ENCODE results near the gene MRPL58. TPM values are rescaled to one million over a fixed set of nuclear protein-coding genes. Genes with fewer than 3 reads are reported as not detected.

The MRPL58 gene
- total and polyA plus RNA-seq, 2 donors (not counting 1 experiment from before 2014, with no cell fraction given), result 20.8 to 21.6 TPM

- peaks cover 0 to 76% (median 17%) of the 10 kb centered on the region in 4 experiments for H3K27me3 ChIP-seq (replicated peaks in 1 of 4; ENCODE audit: control extremely low read depth in 1 of 4, control insufficient read depth in 3 of 4, insufficient read depth in 4 of 4, low read length in 3 of 4)
- ATAC-seq (ENCODE audit: low read depth) (no peak), DNase-seq (no peak)
- intact Hi-C loops (cut with micrococcal nuclease), result no loop called here
- POLR2A ChIA-PET, result no interaction called here
- Mint-ChIP-seq H3K27me3 (peaks cover 37% of the 10 kb centered on the region), H3K4me3 (no peak overlapping the region), H3K27ac (no peak overlapping the region), H3K9me3 (ENCODE audit: insufficient read depth) (no peaks in the 10 kb centered on the region), H3K4me1 (peaks cover 14% of the 10 kb centered on the region)
- H3K4me2 ChIP-seq (replicated peaks; ENCODE audit: low read depth, low read length, poor library complexity, severe bottlenecking), result no peak overlapping the region
- no peak overlapping the region for H2AFZ ChIP-seq (ENCODE audit: insufficient read depth, low read depth, low read length, poor library complexity, severe bottlenecking)
- CTCF ChIA-PET, result interaction anchor here (1.5 to 7.7 kb wide), 2 partner anchors 14 to 17 kb away, joined by 6 to 67 read pairs; no protein-coding TSS in a partner anchor
- H3K79me2 ChIP-seq (ENCODE audit: control insufficient read depth, insufficient read depth, low read length), result no peaks in the 10 kb centered on the region
- WGBS (ENCODE audit: insufficient coverage), result 90% methylated on average over 3 of the region's 4 CpGs
- H3K9ac ChIP-seq (ENCODE audit: low read length), result no peak overlapping the region
- no peak overlapping the region for H3K27ac ChIP-seq (ENCODE audit: low read length in 2 of 2)
- no peaks in the 10 kb centered on the region for H4K20me1 ChIP-seq (ENCODE audit: control insufficient read depth, insufficient read depth, low read length, poor library complexity, severe bottlenecking)
- TF ChIP-seq CTCF (IDR thresholded peaks at IDR 0.05) (no peak), EZH2 (IDR thresholded peaks at IDR 0.05; ENCODE audit: borderline replicate concordance, insufficient read depth, low read depth, low read length, poor library complexity, severe bottlenecking) (no peak)
- no peak overlapping the region for H3K4me3 ChIP-seq (ENCODE audit: control extremely low read depth in 1 of 5, extremely low read depth in 1 of 5, insufficient read depth in 1 of 5, low read depth in 2 of 5, low read length in 4 of 5)
- H3K9me3 ChIP-seq (ENCODE audit: control extremely low read depth in 1 of 3, control insufficient read depth in 2 of 3, insufficient read depth in 1 of 3, low read length in 2 of 3), result peaks cover 0 to 6% (median 0%) of the 10 kb centered on the region in 3 donors
- H3K36me3 ChIP-seq (replicated peaks in 1 of 2; ENCODE audit: control extremely low read depth in 1 of 2, control insufficient read depth in 1 of 2, extremely low read depth in 1 of 2, insufficient read depth in 2 of 2, low read length in 1 of 2), result no peaks in the 10 kb centered on the region
- H3K4me1 ChIP-seq (ENCODE audit: control insufficient read depth in 2 of 2, insufficient read depth in 2 of 2, low read length in 2 of 2), result peaks cover 14 to 16% of the 10 kb centered on the region in 2 donors
These were observed 36.5 kb upstream of the MRPL58 start for GRCh38 chr17:74975943-74976342.

GRCh38 chr17:74977802-74978201 is 34.7 kb upstream of the MRPL58 start:
- H3K4me3 ChIP-seq (ENCODE audit: control extremely low read depth in 1 of 5, extremely low read depth in 1 of 5, insufficient read depth in 1 of 5, low read depth in 2 of 5, low read length in 4 of 5), result no peak overlapping the region
- H3K36me3 ChIP-seq (replicated peaks in 1 of 2; ENCODE audit: control extremely low read depth in 1 of 2, control insufficient read depth in 1 of 2, extremely low read depth in 1 of 2, insufficient read depth in 2 of 2, low read length in 1 of 2), result no peaks in the 10 kb centered on the region
- CTCF ChIA-PET, result interaction anchor here (3.5 to 7.7 kb wide), 2 partner anchors 16 kb away, joined by 24 to 67 read pairs; no protein-coding TSS in a partner anchor
- no peak overlapping the region for H2AFZ ChIP-seq (ENCODE audit: insufficient read depth, low read depth, low read length, poor library complexity, severe bottlenecking)
- H3K4me2 ChIP-seq (replicated peaks; ENCODE audit: low read depth, low read length, poor library complexity, severe bottlenecking), result no peak overlapping the region
- H3K4me3 Mint-ChIP-seq, result no peak overlapping the region
- H3K27ac ChIP-seq (ENCODE audit: low read length in 2 of 2), result no peak overlapping the region
- peaks cover 16 to 22% of the 10 kb centered on the region in 2 donors for H3K4me1 ChIP-seq (ENCODE audit: control insufficient read depth in 2 of 2, insufficient read depth in 2 of 2, low read length in 2 of 2)
- no peaks in the 10 kb centered on the region for H3K79me2 ChIP-seq (ENCODE audit: control insufficient read depth, insufficient read depth, low read length)
- 100% methylated on average over 1 of the region's 3 CpGs for WGBS (ENCODE audit: insufficient coverage)
- DNase-seq (no peak), ATAC-seq (ENCODE audit: low read depth) (no peak)
- H3K27me3 ChIP-seq (replicated peaks in 1 of 4; ENCODE audit: control extremely low read depth in 1 of 4, control insufficient read depth in 3 of 4, insufficient read depth in 4 of 4, low read length in 3 of 4), result peaks cover 0 to 74% (median 19%) of the 10 kb centered on the region in 4 experiments
- peaks cover 0 to 4% (median 0%) of the 10 kb centered on the region in 3 donors for H3K9me3 ChIP-seq (ENCODE audit: control extremely low read depth in 1 of 3, control insufficient read depth in 2 of 3, insufficient read depth in 1 of 3, low read length in 2 of 3)
- H3K27me3 Mint-ChIP-seq, result peaks cover 32% of the 10 kb centered on the region
- no peaks in the 10 kb centered on the region for H3K9me3 Mint-ChIP-seq (ENCODE audit: insufficient read depth)
- POLR2A ChIA-PET, result interaction anchor here (0.6 kb wide), 1 partner anchor 92 kb away, joined by 8 read pairs; no protein-coding TSS in a partner anchor
- no peaks in the 10 kb centered on the region for H4K20me1 ChIP-seq (ENCODE audit: control insufficient read depth, insufficient read depth, low read length, poor library complexity, severe bottlenecking)
- intact Hi-C loops (cut with micrococcal nuclease), result no loop called here
- H3K4me1 Mint-ChIP-seq, result peaks cover 16% of the 10 kb centered on the region
- H3K27ac Mint-ChIP-seq, result no peak overlapping the region
- no peak overlapping the region for H3K9ac ChIP-seq (ENCODE audit: low read length)
- no peak for TF ChIP-seq EZH2 (IDR thresholded peaks at IDR 0.05; ENCODE audit: borderline replicate concordance, insufficient read depth, low read depth, low read length, poor library complexity, severe bottlenecking)
- no peak for TF ChIP-seq CTCF (IDR thresholded peaks at IDR 0.05)

All from B cell (primary cell).